Endothelial cell of umbilical vein (primary cell): ENCODE results near the gene ALX3. TPM values are rescaled to one million over a fixed set of nuclear protein-coding genes. Genes with fewer than 3 reads are reported as not detected.

ENCODE experiments used
- BruUV-seq: library from RNA; stranded (reverse); fragments of 400-500 nt; replicated peaks from 2 replicates; lab custom pipeline; 2021; lab: Mats Ljungman, UMichigan
- CTCF ChIA-PET: fragments of 300-600, 350-600 bp; sonication (Branson Sonifier 250); formaldehyde crosslinking; loops from one replicate; lab custom pipeline; 2021; ENCODE audit warnings: antibody characterized with exemption, inconsistent platforms; lab: Charles Lee
- POLR2A ChIA-PET: fragments of 300-600, 350-600 bp; sonication (Branson Sonifier 250); formaldehyde crosslinking; loops from one replicate; lab custom pipeline; 2021; ENCODE audit warnings: antibody characterized with exemption, inconsistent platforms; lab: Charles Lee
- DNase-seq: peaks from one replicate; pipeline ENCODE4 v3.0.0-alpha.2; 2011; ENCODE audit warnings: low read depth, low spot score
- FAIRE-seq: peaks from 2 replicates; lab custom pipeline; 2011; peaks lifted over from hg19 to GRCh38; lab: Jason Lieb, UNC
- H2AFZ ChIP-seq: 2 replicates; pipeline ENCODE4 v1.6.0; 2012; ENCODE audit warnings: low read depth, low read length, control low read depth, inconsistent platforms
- H3K27ac ChIP-seq: 2 replicates; pipeline ENCODE4 v1.5.1; 2011; ENCODE audit warnings: low read depth, mild to moderate bottlenecking, control low read depth, low read length, moderate library complexity; ENCODE audit not compliant: insufficient read depth
- H3K27me3 ChIP-seq, 2 experiments: 2 replicates each; pipeline versions ENCODE4 v1.6.0 to v1.6.1; 2011; ENCODE audit warnings: low read length in 2 of 2, mixed read lengths in 1 of 2; ENCODE audit not compliant: control insufficient read depth in 2 of 2, insufficient read depth in 2 of 2
- H3K36me3 ChIP-seq, 2 experiments: 2 replicates in 1 of 2; 3 replicates in 1 of 2; pipeline ENCODE4 v1.5.1; 2011; ENCODE audit warnings: low read length in 2 of 2, mild to moderate bottlenecking in 1 of 2, moderate library complexity in 1 of 2; ENCODE audit not compliant: control insufficient read depth in 2 of 2, insufficient read depth in 2 of 2; ENCODE audit errors: extremely low read depth in 1 of 2
- H3K4me1 ChIP-seq: 3 replicates; pipeline ENCODE4 v1.5.1; 2011; ENCODE audit warnings: mild to moderate bottlenecking, low read length; ENCODE audit not compliant: control insufficient read depth, insufficient read depth; ENCODE audit errors: extremely low read depth
- H3K4me2 ChIP-seq: 2 replicates; pipeline ENCODE4 v1.6.1; 2011; ENCODE audit warnings: low read length, control low read depth, mixed read lengths; ENCODE audit not compliant: insufficient read depth
- H3K4me3 ChIP-seq, 3 experiments: fragments of 200-600 bp in 1 of 3; sonication (generic), shearing (Covaris generic) in 1 of 3; replicated peaks in 1 of 3; 2 replicates each; pipeline ENCODE4 v1.5.1; 2011 to 2016; ENCODE audit warnings: control low read depth in 3 of 3, low read length in 3 of 3, mild to moderate bottlenecking in 2 of 3, inconsistent platforms in 1 of 3, low read depth in 1 of 3, moderate library complexity in 1 of 3; ENCODE audit not compliant: insufficient read depth in 1 of 3
- H3K79me2 ChIP-seq: 2 replicates; pipeline ENCODE4 v1.6.0; 2012; ENCODE audit warnings: low read length, inconsistent platforms; ENCODE audit not compliant: control insufficient read depth, insufficient read depth
- H3K9ac ChIP-seq: replicated peaks from 2 replicates; pipeline ENCODE3; 2011; ENCODE audit warnings: low read length, control low read depth; ENCODE audit not compliant: insufficient read depth; ENCODE audit errors: extremely low read depth
- H3K9me1 ChIP-seq: replicated peaks from 3 replicates; pipeline ENCODE4 v1.6.0; 2011; ENCODE audit warnings: mild to moderate bottlenecking, low read length; ENCODE audit not compliant: control insufficient read depth, insufficient read depth; ENCODE audit errors: extremely low read depth
- H3K9me3 ChIP-seq: replicated peaks from 2 replicates; pipeline ENCODE4 v1.5.1; 2012; ENCODE audit warnings: low read length, inconsistent platforms; ENCODE audit not compliant: control insufficient read depth, insufficient read depth
- H4K20me1 ChIP-seq: replicated peaks from 2 replicates; pipeline ENCODE3; 2011; ENCODE audit warnings: mild to moderate bottlenecking, low read length; ENCODE audit not compliant: control insufficient read depth, insufficient read depth; ENCODE audit errors: extremely low read depth
- CTCF ChIP-seq, 2 donors: IDR thresholded peaks; 1 replicate in 1 of 2; 2 replicates in 1 of 2; pipeline ENCODE4 v1.5.1; 2011; ENCODE audit warnings: low read length in 2 of 2, mild to moderate bottlenecking in 2 of 2, moderate library complexity in 2 of 2, control low read depth in 1 of 2, inconsistent platforms in 1 of 2, low read depth in 1 of 2; ENCODE audit not compliant: insufficient read depth in 1 of 2; ENCODE audit errors: extremely low read depth in 1 of 2
- EZH2 ChIP-seq: IDR thresholded peaks from 2 replicates; pipeline ENCODE4 v1.6.1; 2012; ENCODE audit warnings: borderline replicate concordance, low read depth, mild to moderate bottlenecking, moderate library complexity, low read length, inconsistent platforms; ENCODE audit not compliant: severe bottlenecking
- dilution Hi-C: fragments of 300-500 bp; cut with MboI; formaldehyde crosslinking; loops from one replicate; pipeline ENCODE4 v1.15.0; 2019; ENCODE audit warnings: low sequenced_read_pairs; ENCODE audit not compliant: extremely low pct_ligation_motif_present
- intact Hi-C: fragments of 100-400 bp; cut with micrococcal nuclease; formaldehyde crosslinking; loops from one replicate; pipeline ENCODE4 v1.10.0; 2022
- polyA plus RNA-seq, 4 experiments: library from polyadenylated mRNA; depleted of rRNA in 3 of 4; stranded (reverse) in 3 of 4; unstranded in 1 of 4; fragments of >200 nt; gene quantifications; 2 replicates each; pipeline versions ENCODE4 v1.2.1 to v1.2.3, GENCODE V29; 2011 to 2012; ENCODE audit warnings: missing spikeins in 1 of 4
- total RNA-seq: library from RNA; stranded (reverse); gene quantifications from 2 replicates; pipeline ENCODE4 v1.2.3, GENCODE V29; 2021
- TF ChIP-seq, protein P1 (sequence below): IDR thresholded peaks from 2 replicates; pipeline ENCODE4 v1.6.1; 2011; ENCODE audit not compliant: insufficient read depth, insufficient read length

ALX3 gene
- total and polyA plus RNA-seq, 2 donors (not counting 3 experiments of a cell fraction or from before 2014, with no cell fraction given), result not detected

DNA sequence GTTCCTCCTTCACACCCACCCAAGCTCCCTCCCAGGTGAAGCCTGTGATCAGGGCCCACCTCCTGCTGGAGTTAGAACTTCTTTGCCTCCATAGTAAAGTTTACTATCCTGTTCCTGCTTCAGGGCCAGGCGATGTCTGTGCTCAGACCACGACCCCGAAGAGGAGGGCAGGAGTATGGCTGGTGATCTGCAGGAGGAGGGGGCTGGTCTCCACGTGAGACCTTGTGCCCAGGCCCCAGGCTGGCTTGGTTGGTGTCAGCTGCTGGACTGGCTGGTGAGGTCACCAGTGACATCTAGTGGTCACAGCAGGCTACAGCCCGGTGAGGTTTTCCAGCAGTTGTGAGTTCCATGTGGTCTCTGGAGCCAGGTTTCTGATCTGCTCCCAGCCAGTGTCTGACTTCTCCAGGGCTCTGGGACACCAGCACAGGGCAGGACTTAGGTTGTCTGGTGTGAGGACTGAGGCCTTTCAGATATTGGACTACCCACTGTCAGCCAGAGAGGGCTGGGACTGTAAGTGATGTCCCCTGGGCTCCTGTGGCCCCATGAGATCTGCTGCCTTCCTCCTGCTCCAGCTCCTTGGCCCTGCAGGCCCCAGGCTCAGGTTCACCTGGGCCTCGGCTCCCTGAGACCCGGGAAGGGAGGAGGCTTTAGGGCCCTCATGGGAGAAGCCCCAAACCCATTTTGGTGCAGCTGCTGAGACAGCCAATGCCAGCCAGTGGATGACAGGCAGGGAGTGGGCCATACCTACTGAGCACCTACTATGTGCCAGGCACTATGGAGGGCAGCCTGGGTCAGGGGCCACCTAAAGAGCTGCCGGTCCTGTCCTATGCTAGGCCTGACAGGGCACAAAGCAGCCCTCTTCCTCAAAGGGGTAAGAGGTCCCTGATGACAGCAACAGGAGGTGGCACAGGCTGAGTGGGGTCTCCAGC lies 35.8 kb upstream of the ALX3 start:
- H3K9me1 ChIP-seq, result no peaks in the 10 kb centered on the region
- no peak overlapping the region for H3K9ac ChIP-seq
- H3K79me2 ChIP-seq, result no peaks in the 10 kb centered on the region
- TF ChIP-seq EZH2 (no peak), CTCF (IDR thresholded peaks at IDR 0.05; ENCODE audit: extremely low read depth in 1 of 2, insufficient read depth in 1 of 2, low read depth in 1 of 2, low read length in 2 of 2) (peak; percentile 80 to 96)
- TF ChIP-seq, protein P1, sequence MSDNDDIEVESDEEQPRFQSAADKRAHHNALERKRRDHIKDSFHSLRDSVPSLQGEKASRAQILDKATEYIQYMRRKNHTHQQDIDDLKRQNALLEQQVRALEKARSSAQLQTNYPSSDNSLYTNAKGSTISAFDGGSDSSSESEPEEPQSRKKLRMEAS, result peak; percentile 36
- peaks cover 3% of the 10 kb centered on the region for H3K4me1 ChIP-seq
- dilution Hi-C loops, result no loop called here
- intact Hi-C loops, result loop anchor here (1.0 kb wide), 3 partner anchors 18 to 77 kb away; no protein-coding TSS in a partner anchor
- H3K9me3 ChIP-seq, result no peaks in the 10 kb centered on the region
- ChIA-PET POLR2A (no interaction called here), CTCF (interaction anchor here (0.6 to 13.7 kb wide), 17 partner anchors 10 to 607 kb away, joined by 3 to 272 read pairs (median 4); partner anchors contain the start of gene STRIP1)
- no peak overlapping the region for H2AFZ ChIP-seq
- H3K4me2 ChIP-seq, result no peak overlapping the region
- no TSS peak for BruUV-seq
- H4K20me1 ChIP-seq, result no peaks in the 10 kb centered on the region
- H3K36me3 ChIP-seq, result no peaks in the 10 kb centered on the region
- peak; percentile 92 for FAIRE-seq
- H3K27ac ChIP-seq, result no peak overlapping the region
- DNase-seq, result peak; percentile 65
- H3K4me3 ChIP-seq, result no peak overlapping the region
- H3K27me3 ChIP-seq, result peaks cover 0 to 3% of the 10 kb centered on the region in 2 experiments
